Suprapubic skin (tissue), 3 donors: ENCODE results near the gene STX16.

Experiments
- POLR2AphosphoS5 ChIP-seq, 3 donors: sonication (generic); formaldehyde crosslinking; IDR thresholded peaks; one replicate each; pipeline ENCODE4 v1.6.1; 2017; ENCODE audit warnings: antibody characterized with exemption in 3 of 3
- TF ChIP-seq, protein P1 (sequence below), 2 donors: fragments of 200-600 bp in 1 of 2; fragments of 450-650 bp in 1 of 2; sonication (generic) in 1 of 2; IDR thresholded peaks; one replicate each; pipeline ENCODE4 v1.5.1; 2016 to 2019; ENCODE audit warnings: antibody characterized with exemption in 2 of 2, mild to moderate bottlenecking in 1 of 2, moderate library complexity in 1 of 2

DNA sequence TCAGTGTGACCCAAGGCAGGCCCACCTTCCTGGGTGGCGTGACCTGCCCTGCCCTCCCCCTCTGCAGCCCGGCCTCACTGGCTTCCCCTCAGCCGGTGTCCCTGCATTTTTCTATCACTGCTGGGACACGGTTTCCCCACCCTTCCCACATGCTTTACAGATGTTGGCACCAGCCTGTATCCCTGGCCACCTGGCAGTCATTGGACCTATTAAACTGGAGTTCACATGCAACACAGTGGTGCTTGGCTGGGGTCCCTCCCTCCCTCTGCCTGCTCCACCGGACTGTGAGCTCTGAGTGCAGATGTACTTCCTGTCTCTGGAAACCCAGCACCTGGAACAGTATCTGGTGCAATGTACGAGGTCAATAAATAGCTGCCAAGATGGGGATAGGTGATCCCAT, 25.5 kb upstream of the STX16 start:
- TF ChIP-seq, protein P1, sequence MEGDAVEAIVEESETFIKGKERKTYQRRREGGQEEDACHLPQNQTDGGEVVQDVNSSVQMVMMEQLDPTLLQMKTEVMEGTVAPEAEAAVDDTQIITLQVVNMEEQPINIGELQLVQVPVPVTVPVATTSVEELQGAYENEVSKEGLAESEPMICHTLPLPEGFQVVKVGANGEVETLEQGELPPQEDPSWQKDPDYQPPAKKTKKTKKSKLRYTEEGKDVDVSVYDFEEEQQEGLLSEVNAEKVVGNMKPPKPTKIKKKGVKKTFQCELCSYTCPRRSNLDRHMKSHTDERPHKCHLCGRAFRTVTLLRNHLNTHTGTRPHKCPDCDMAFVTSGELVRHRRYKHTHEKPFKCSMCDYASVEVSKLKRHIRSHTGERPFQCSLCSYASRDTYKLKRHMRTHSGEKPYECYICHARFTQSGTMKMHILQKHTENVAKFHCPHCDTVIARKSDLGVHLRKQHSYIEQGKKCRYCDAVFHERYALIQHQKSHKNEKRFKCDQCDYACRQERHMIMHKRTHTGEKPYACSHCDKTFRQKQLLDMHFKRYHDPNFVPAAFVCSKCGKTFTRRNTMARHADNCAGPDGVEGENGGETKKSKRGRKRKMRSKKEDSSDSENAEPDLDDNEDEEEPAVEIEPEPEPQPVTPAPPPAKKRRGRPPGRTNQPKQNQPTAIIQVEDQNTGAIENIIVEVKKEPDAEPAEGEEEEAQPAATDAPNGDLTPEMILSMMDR (IDR thresholded peaks at IDR 0.05): no peak
- no peak for TF ChIP-seq POLR2AphosphoS5 (IDR thresholded peaks at IDR 0.05)
